ENCODE results near the gene FLNA. TPM values are rescaled to one million over a fixed set of nuclear protein-coding genes. Genes with fewer than 3 reads are reported as not detected.

Gene FLNA
- total and polyA plus RNA-seq, 2 donors (not counting 3 experiments of a cell fraction or from before 2014, with no cell fraction given): 658 to 1,474 TPM

DNA sequence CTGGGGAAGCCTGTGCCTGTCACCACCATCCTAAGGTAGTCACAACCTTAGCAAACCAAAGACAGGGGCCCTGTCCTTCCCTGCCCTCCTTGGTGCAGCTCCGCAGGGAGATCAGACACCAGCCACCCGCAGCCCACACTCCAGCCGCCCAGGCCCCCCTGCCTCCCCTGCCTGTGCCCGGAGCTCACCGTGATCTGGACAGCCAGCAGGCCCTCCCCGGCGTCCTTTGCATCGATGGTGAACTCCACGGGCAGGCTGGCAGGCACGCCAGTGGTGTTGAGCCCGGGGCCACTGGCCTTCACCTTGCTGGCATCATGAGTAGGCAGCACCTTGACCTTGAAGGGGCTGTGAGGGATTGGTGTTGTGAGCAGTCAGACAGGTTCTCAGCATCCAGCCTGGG lies 16.4 kb downstream of the FLNA start:
- H2AFZ ChIP-seq (ENCODE audit: low read depth, low read length): no peak overlapping the region
- no peaks in the 10 kb centered on the region for H3K4me1 ChIP-seq (ENCODE audit: control insufficient read depth, extremely low read depth, insufficient read depth, low read length)
- no peaks in the 10 kb centered on the region for H4K20me1 ChIP-seq (replicated peaks; ENCODE audit: control insufficient read depth, extremely low read depth, insufficient read depth, low read length)
- no TSS peak for BruUV-seq (replicated peaks)
- CTCF ChIA-PET: no interaction called here
- FAIRE-seq (no peak), DNase-seq (ENCODE audit: low read depth, low spot score) (no peak)
- no peak overlapping the region for H3K4me3 ChIP-seq (replicated peaks in 1 of 3; ENCODE audit: insufficient read depth in 1 of 3, low read depth in 1 of 3, low read length in 3 of 3)
- no peak overlapping the region for H3K27ac ChIP-seq (ENCODE audit: insufficient read depth, low read depth, low read length)
- peaks cover 16 to 96% of the 10 kb centered on the region in 2 experiments for H3K36me3 ChIP-seq (ENCODE audit: control insufficient read depth in 2 of 2, extremely low read depth in 1 of 2, insufficient read depth in 2 of 2, low read length in 2 of 2)
- POLR2A ChIA-PET: no interaction called here
- no peaks in the 10 kb centered on the region for H3K9me3 ChIP-seq (replicated peaks; ENCODE audit: control insufficient read depth, insufficient read depth, low read length)
- H3K27me3 ChIP-seq (ENCODE audit: control insufficient read depth in 2 of 2, insufficient read depth in 2 of 2, low read length in 2 of 2): no peaks in the 10 kb centered on the region
- H3K9me1 ChIP-seq (replicated peaks; ENCODE audit: control insufficient read depth, extremely low read depth, insufficient read depth, low read length): no peaks in the 10 kb centered on the region
- H3K9ac ChIP-seq (replicated peaks; ENCODE audit: extremely low read depth, insufficient read depth, low read length): no peak overlapping the region
- intact Hi-C loops (cut with micrococcal nuclease): no loop called here
- TF ChIP-seq, protein P1, sequence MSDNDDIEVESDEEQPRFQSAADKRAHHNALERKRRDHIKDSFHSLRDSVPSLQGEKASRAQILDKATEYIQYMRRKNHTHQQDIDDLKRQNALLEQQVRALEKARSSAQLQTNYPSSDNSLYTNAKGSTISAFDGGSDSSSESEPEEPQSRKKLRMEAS (IDR thresholded peaks at IDR 0.05; ENCODE audit: insufficient read depth, insufficient read length): no peak
- no peak for TF ChIP-seq MYC (IDR thresholded peaks at IDR 0.05; ENCODE audit: low read depth, low read length)
- no peak for TF ChIP-seq JUN (IDR thresholded peaks at IDR 0.05; ENCODE audit: borderline replicate concordance, insufficient read depth, insufficient read length, low read depth)
- no peak for TF ChIP-seq GATA2 (IDR thresholded peaks at IDR 0.05; ENCODE audit: insufficient read depth, insufficient read length, low read depth, low read length)
- no peak for TF ChIP-seq EZH2 (IDR thresholded peaks at IDR 0.05; ENCODE audit: borderline replicate concordance, low read depth, low read length, severe bottlenecking)
- no peak for TF ChIP-seq FOS (IDR thresholded peaks at IDR 0.05; ENCODE audit: borderline replicate concordance, insufficient read depth, low read length)
- peak; percentile 12 for TF ChIP-seq POLR2AphosphoS5 (IDR thresholded peaks at IDR 0.05; ENCODE audit: insufficient read depth, low read depth, low read length)
- no peak for TF ChIP-seq POLR2A (IDR thresholded peaks at IDR 0.05; ENCODE audit: low read depth, low read length)
- H3K79me2 ChIP-seq (ENCODE audit: control insufficient read depth, insufficient read depth, low read length): peaks cover 60% of the 10 kb centered on the region
- H3K4me2 ChIP-seq (ENCODE audit: insufficient read depth, low read length): no peak overlapping the region
- dilution Hi-C loops (cut with MboI; ENCODE audit: extremely low pct_ligation_motif_present, low sequenced_read_pairs): no loop called here

DNA sequence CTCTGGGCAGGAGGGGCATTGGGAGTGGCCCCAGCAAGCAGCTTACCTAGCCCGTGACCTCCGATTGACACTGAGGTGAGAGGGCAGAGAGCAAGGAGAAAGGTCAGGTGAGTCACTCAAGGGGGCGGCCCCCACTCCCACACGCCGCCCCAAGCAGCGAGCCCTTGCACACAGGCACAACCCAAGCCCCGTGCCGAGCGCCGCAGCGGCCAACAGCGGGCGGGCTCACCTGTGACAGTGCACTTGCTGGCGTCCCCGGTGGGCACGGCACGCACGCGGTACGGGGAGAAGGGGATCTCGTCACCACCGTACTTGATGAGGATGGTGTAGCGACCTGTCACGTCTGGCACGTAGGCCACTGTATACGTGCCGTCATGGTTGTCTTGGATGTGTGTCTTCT lies 17.2 kb downstream of the FLNA start:
- peaks cover 52% of the 10 kb centered on the region for H3K79me2 ChIP-seq (ENCODE audit: control insufficient read depth, insufficient read depth, low read length)
- no peaks in the 10 kb centered on the region for H3K4me1 ChIP-seq (ENCODE audit: control insufficient read depth, extremely low read depth, insufficient read depth, low read length)
- H3K27me3 ChIP-seq (ENCODE audit: control insufficient read depth in 2 of 2, insufficient read depth in 2 of 2, low read length in 2 of 2): no peaks in the 10 kb centered on the region
- no peak overlapping the region for H3K9ac ChIP-seq (replicated peaks; ENCODE audit: extremely low read depth, insufficient read depth, low read length)
- no peak for DNase-seq (ENCODE audit: low read depth, low spot score)
- FAIRE-seq: no peak
- ChIA-PET POLR2A (no interaction called here), CTCF (no interaction called here)
- intact Hi-C loops (cut with micrococcal nuclease) (no loop called here), dilution Hi-C loops (cut with MboI; ENCODE audit: extremely low pct_ligation_motif_present, low sequenced_read_pairs) (no loop called here)
- H3K36me3 ChIP-seq (ENCODE audit: control insufficient read depth in 2 of 2, extremely low read depth in 1 of 2, insufficient read depth in 2 of 2, low read length in 2 of 2): peaks cover 16 to 97% of the 10 kb centered on the region in 2 experiments
- BruUV-seq (replicated peaks): no TSS peak
- no peak overlapping the region for H3K27ac ChIP-seq (ENCODE audit: insufficient read depth, low read depth, low read length)
- H3K4me2 ChIP-seq (ENCODE audit: insufficient read depth, low read length): no peak overlapping the region
- no peaks in the 10 kb centered on the region for H3K9me3 ChIP-seq (replicated peaks; ENCODE audit: control insufficient read depth, insufficient read depth, low read length)
- H4K20me1 ChIP-seq (replicated peaks; ENCODE audit: control insufficient read depth, extremely low read depth, insufficient read depth, low read length): no peaks in the 10 kb centered on the region
- no peak for TF ChIP-seq POLR2A (IDR thresholded peaks at IDR 0.05; ENCODE audit: low read depth, low read length)
- TF ChIP-seq GATA2 (IDR thresholded peaks at IDR 0.05; ENCODE audit: insufficient read depth, insufficient read length, low read depth, low read length): no peak
- TF ChIP-seq POLR2AphosphoS5 (IDR thresholded peaks at IDR 0.05; ENCODE audit: insufficient read depth, low read depth, low read length): no peak
- TF ChIP-seq FOS (IDR thresholded peaks at IDR 0.05; ENCODE audit: borderline replicate concordance, insufficient read depth, low read length): no peak
- TF ChIP-seq, protein P1 (IDR thresholded peaks at IDR 0.05; ENCODE audit: insufficient read depth, insufficient read length): no peak
- TF ChIP-seq EZH2 (IDR thresholded peaks at IDR 0.05; ENCODE audit: borderline replicate concordance, low read depth, low read length, severe bottlenecking): no peak
- no peak for TF ChIP-seq MYC (IDR thresholded peaks at IDR 0.05; ENCODE audit: low read depth, low read length)
- TF ChIP-seq JUN (IDR thresholded peaks at IDR 0.05; ENCODE audit: borderline replicate concordance, insufficient read depth, insufficient read length, low read depth): no peak
- TF ChIP-seq, protein P2, sequence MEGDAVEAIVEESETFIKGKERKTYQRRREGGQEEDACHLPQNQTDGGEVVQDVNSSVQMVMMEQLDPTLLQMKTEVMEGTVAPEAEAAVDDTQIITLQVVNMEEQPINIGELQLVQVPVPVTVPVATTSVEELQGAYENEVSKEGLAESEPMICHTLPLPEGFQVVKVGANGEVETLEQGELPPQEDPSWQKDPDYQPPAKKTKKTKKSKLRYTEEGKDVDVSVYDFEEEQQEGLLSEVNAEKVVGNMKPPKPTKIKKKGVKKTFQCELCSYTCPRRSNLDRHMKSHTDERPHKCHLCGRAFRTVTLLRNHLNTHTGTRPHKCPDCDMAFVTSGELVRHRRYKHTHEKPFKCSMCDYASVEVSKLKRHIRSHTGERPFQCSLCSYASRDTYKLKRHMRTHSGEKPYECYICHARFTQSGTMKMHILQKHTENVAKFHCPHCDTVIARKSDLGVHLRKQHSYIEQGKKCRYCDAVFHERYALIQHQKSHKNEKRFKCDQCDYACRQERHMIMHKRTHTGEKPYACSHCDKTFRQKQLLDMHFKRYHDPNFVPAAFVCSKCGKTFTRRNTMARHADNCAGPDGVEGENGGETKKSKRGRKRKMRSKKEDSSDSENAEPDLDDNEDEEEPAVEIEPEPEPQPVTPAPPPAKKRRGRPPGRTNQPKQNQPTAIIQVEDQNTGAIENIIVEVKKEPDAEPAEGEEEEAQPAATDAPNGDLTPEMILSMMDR (IDR thresholded peaks at IDR 0.05; ENCODE audit: extremely low read depth in 1 of 2, insufficient read depth in 1 of 2, low read depth in 1 of 2, low read length in 2 of 2): no peak
- H2AFZ ChIP-seq (ENCODE audit: low read depth, low read length): no peak overlapping the region
- H3K4me3 ChIP-seq (replicated peaks in 1 of 3; ENCODE audit: insufficient read depth in 1 of 3, low read depth in 1 of 3, low read length in 3 of 3): no peak overlapping the region
- no peaks in the 10 kb centered on the region for H3K9me1 ChIP-seq (replicated peaks; ENCODE audit: control insufficient read depth, extremely low read depth, insufficient read depth, low read length)
